H1 (cell line): ENCODE measurements around the gene TTBK1. TPM values are rescaled to one million over a fixed set of nuclear protein-coding genes. Genes with fewer than 3 reads are reported as not detected.

Experiments used
- CTCF ChIA-PET: fragments of 300-600 bp; sonication (Branson Sonifier 250); formaldehyde crosslinking; loops from one replicate; lab custom pipeline; 2021; ENCODE audit not compliant: partially characterized antibody; lab: Charles Lee
- POLR2A ChIA-PET: fragments of 300-600 bp; sonication (Branson Sonifier 250); formaldehyde crosslinking; loops from one replicate; lab custom pipeline; 2021; ENCODE audit warnings: inconsistent platforms; ENCODE audit not compliant: partially characterized antibody; lab: Charles Lee
- DNase-seq, 2 experiments: peaks; one replicate each; pipeline versions ENCODE4 v3.0.0 to v3.0.0-alpha.2; 2010 to 2022; ENCODE audit warnings: low spot score in 2 of 2, low read depth in 1 of 2, mixed read lengths in 1 of 2
- FAIRE-seq: peaks from 2 replicates; lab custom pipeline; 2011; peaks lifted over from hg19 to GRCh38; lab: Jason Lieb, UNC
- H2AFZ ChIP-seq: 2 replicates; pipeline ENCODE4 v1.8.1; 2012; ENCODE audit warnings: low read length, inconsistent platforms
- H2AK5ac ChIP-seq: 2 replicates; pipeline ENCODE4 v1.6.1; 2013; ENCODE audit warnings: low read depth, low read length
- H2BK120ac ChIP-seq: replicated peaks from 2 replicates; pipeline ENCODE3; 2013; ENCODE audit warnings: low read depth, low read length, inconsistent platforms
- H2BK12ac ChIP-seq: 2 replicates; pipeline ENCODE4 v1.6.1; 2013; ENCODE audit warnings: low read depth, low read length
- H2BK15ac ChIP-seq: 2 replicates; pipeline ENCODE4 v1.6.1; 2013; ENCODE audit warnings: low read length
- H2BK20ac ChIP-seq: 2 replicates; pipeline ENCODE4 v1.6.1; 2013; ENCODE audit warnings: low read length
- H2BK5ac ChIP-seq: 2 replicates; pipeline ENCODE4 v1.6.1; 2013; ENCODE audit warnings: low read depth, low read length
- H3K14ac ChIP-seq: 2 replicates; pipeline ENCODE4 v1.6.1; 2013; ENCODE audit warnings: inconsistent platforms; ENCODE audit not compliant: insufficient read length
- H3K18ac ChIP-seq: 2 replicates; pipeline ENCODE4 v1.6.1; 2013; ENCODE audit warnings: low read length; ENCODE audit errors: extremely low read depth
- H3K23ac ChIP-seq: 2 replicates; pipeline ENCODE4 v1.6.1; 2013; ENCODE audit warnings: inconsistent platforms; ENCODE audit not compliant: insufficient read length
- H3K23me2 ChIP-seq: 2 replicates; pipeline ENCODE4 v1.6.1; 2013; ENCODE audit warnings: low read depth, low read length
- H3K27ac ChIP-seq: 2 replicates; pipeline ENCODE4 v1.6.1; 2011; ENCODE audit warnings: low read depth, low read length, inconsistent platforms
- H3K27me3 ChIP-seq, 4 experiments: replicated peaks in 1 of 4; 1 replicate in 1 of 4; 2 replicates in 3 of 4; pipeline versions ENCODE4 v1.6.1 to v1.8.1; 2011 to 2013; ENCODE audit warnings: low read length in 3 of 4, mild to moderate bottlenecking in 3 of 4, inconsistent platforms in 2 of 4, mixed read lengths in 2 of 4, moderate library complexity in 1 of 4; ENCODE audit not compliant: control insufficient read depth in 3 of 4, insufficient read depth in 3 of 4; ENCODE audit errors: extremely low read depth in 1 of 4
- H3K36me3 ChIP-seq, 4 experiments: 2 replicates each; pipeline versions ENCODE4 v1.6.1 to v1.8.1; 2011 to 2013; ENCODE audit warnings: mild to moderate bottlenecking in 4 of 4, low read length in 3 of 4, moderate library complexity in 2 of 4, control low read depth in 1 of 4, inconsistent platforms in 1 of 4; ENCODE audit not compliant: insufficient read depth in 4 of 4, control insufficient read depth in 2 of 4
- H3K4ac ChIP-seq: replicated peaks from 2 replicates; pipeline ENCODE3; 2013; ENCODE audit warnings: low read length, low read depth, mixed read lengths, inconsistent platforms; ENCODE audit not compliant: insufficient read length
- H3K4me1 ChIP-seq, 4 experiments: replicated peaks in 1 of 4; 1 replicate in 1 of 4; 2 replicates in 3 of 4; pipeline versions ENCODE4 v1.6.1 to v1.8.1; 2011 to 2013; ENCODE audit warnings: low read length in 3 of 4, inconsistent platforms in 2 of 4, mixed read lengths in 1 of 4; ENCODE audit not compliant: insufficient read depth in 4 of 4, control insufficient read depth in 3 of 4
- H3K4me2 ChIP-seq, 2 experiments: 2 replicates each; pipeline versions ENCODE4 v1.6.1 to v1.8.1; 2011 to 2013; ENCODE audit warnings: low read depth in 2 of 2, low read length in 2 of 2, control low read depth in 1 of 2, inconsistent platforms in 1 of 2, mild to moderate bottlenecking in 1 of 2; ENCODE audit not compliant: insufficient read depth in 1 of 2
- H3K4me3 ChIP-seq, 4 experiments: fragments of 200-600, 300-600 bp in 1 of 4; sonication (generic), shearing (Covaris generic), sonication (Bioruptor Twin) in 1 of 4; 2 replicates each; pipeline versions ENCODE4 v1.5.1 to v1.8.1; 2011 to 2016; ENCODE audit warnings: low read length in 4 of 4, low read depth in 3 of 4, control low read depth in 2 of 4, inconsistent platforms in 2 of 4, mild to moderate bottlenecking in 2 of 4, mixed read lengths in 1 of 4, moderate library complexity in 1 of 4; ENCODE audit not compliant: insufficient read depth in 2 of 4; ENCODE audit errors: extremely low read depth in 1 of 4
- H3K56ac ChIP-seq: replicated peaks from 2 replicates; pipeline ENCODE3; 2013; ENCODE audit warnings: low read depth, mild to moderate bottlenecking, mixed read lengths, low read length, inconsistent platforms; ENCODE audit not compliant: insufficient read length
- H3K79me1 ChIP-seq: 2 replicates; pipeline ENCODE4 v1.6.1; 2013; ENCODE audit warnings: low read depth, low read length, control low read depth
- H3K79me2 ChIP-seq, 2 experiments: 2 replicates each; pipeline versions ENCODE4 v1.6.1 to v1.8.1; 2012 to 2013; ENCODE audit warnings: low read length in 2 of 2, mild to moderate bottlenecking in 2 of 2, inconsistent platforms in 1 of 2; ENCODE audit not compliant: insufficient read depth in 2 of 2, control insufficient read depth in 1 of 2
- H3K9ac ChIP-seq, 4 experiments: replicated peaks in 1 of 4; 1 replicate in 1 of 4; 2 replicates in 3 of 4; pipeline versions ENCODE4 v1.6.1 to v1.8.1; 2011 to 2013; ENCODE audit warnings: low read depth in 3 of 4, low read length in 3 of 4, control low read depth in 2 of 4, mild to moderate bottlenecking in 2 of 4, moderate library complexity in 2 of 4, inconsistent platforms in 1 of 4; ENCODE audit errors: extremely low read depth in 1 of 4
- H3K9me3 ChIP-seq, 2 experiments: 2 replicates each; pipeline versions ENCODE4 v1.6.1 to v1.8.1; 2012 to 2013; ENCODE audit warnings: mild to moderate bottlenecking in 2 of 2, moderate library complexity in 2 of 2, control low read depth in 1 of 2, inconsistent platforms in 1 of 2, low read depth in 1 of 2, low read length in 1 of 2, mixed read lengths in 1 of 2; ENCODE audit not compliant: insufficient read depth in 2 of 2
- H4K20me1 ChIP-seq, 2 experiments: replicated peaks in 1 of 2; 2 replicates each; pipeline versions ENCODE3 to v1.8.1; 2011 to 2013; ENCODE audit warnings: inconsistent platforms in 2 of 2, low read length in 2 of 2, mild to moderate bottlenecking in 1 of 2; ENCODE audit not compliant: insufficient read depth in 2 of 2, control insufficient read depth in 1 of 2
- H4K5ac ChIP-seq: 2 replicates; pipeline ENCODE4 v1.6.1; 2013; ENCODE audit warnings: low read length, low read depth, mixed read lengths, inconsistent platforms; ENCODE audit not compliant: insufficient read length
- H4K8ac ChIP-seq: 2 replicates; pipeline ENCODE4 v1.8.0; 2013; ENCODE audit warnings: mild to moderate bottlenecking, moderate library complexity, low read length, inconsistent platforms; ENCODE audit not compliant: insufficient read depth; ENCODE audit errors: extremely low read depth
- H4K91ac ChIP-seq: replicated peaks from 2 replicates; pipeline ENCODE3; 2013; ENCODE audit warnings: low read length, mixed read lengths, inconsistent platforms; ENCODE audit not compliant: insufficient read length
- ATF2 ChIP-seq: IDR thresholded peaks from 2 replicates; pipeline ENCODE4 v1.6.1; 2012; ENCODE audit warnings: low read length, inconsistent platforms
- CEBPB ChIP-seq: IDR thresholded peaks from 2 replicates; pipeline ENCODE4 v1.6.1; 2012; ENCODE audit warnings: low read depth, low read length
- CHD2 ChIP-seq: IDR thresholded peaks from 2 replicates; pipeline ENCODE4 v1.6.1; 2012; ENCODE audit warnings: low read length, improper control_type of control experiment
- CREB1 ChIP-seq: IDR thresholded peaks from 2 replicates; pipeline ENCODE4 v1.6.1; 2012; ENCODE audit warnings: inconsistent platforms
- EP300 ChIP-seq, 2 experiments: IDR thresholded peaks; 1 replicate in 1 of 2; 2 replicates in 1 of 2; pipeline ENCODE4 v1.6.1; 2011 to 2012; ENCODE audit warnings: low read depth in 2 of 2, low read length in 2 of 2, mild to moderate bottlenecking in 2 of 2, borderline replicate concordance in 1 of 2, inconsistent platforms in 1 of 2, moderate library complexity in 1 of 2
- HDAC6 ChIP-seq: IDR thresholded peaks from one replicate; pipeline ENCODE4 v1.7.1; 2012; ENCODE audit warnings: low read depth, mild to moderate bottlenecking, inconsistent platforms, low read length, moderate library complexity
- JUND ChIP-seq: IDR thresholded peaks from 2 replicates; pipeline ENCODE4 v1.6.1; 2011; ENCODE audit warnings: mild to moderate bottlenecking, improper control_type of control experiment, low read length
- NRF1 ChIP-seq: IDR thresholded peaks from 2 replicates; pipeline ENCODE4 v1.6.1; 2011; ENCODE audit warnings: mild to moderate bottlenecking, low read depth, low read length, improper control_type of control experiment
- POLR2A ChIP-seq, 2 experiments: IDR thresholded peaks; 1 replicate in 1 of 2; 2 replicates in 1 of 2; pipeline ENCODE4 v1.6.1; 2011; ENCODE audit warnings: low read depth in 2 of 2, low read length in 2 of 2, mild to moderate bottlenecking in 2 of 2; ENCODE audit errors: control extremely low read depth in 1 of 2
- SIN3A ChIP-seq, 2 experiments: IDR thresholded peaks in 1 of 2; conservative IDR thresholded peaks in 1 of 2; 2 replicates each; pipeline ENCODE4 v1.6.1; 2011 to 2012; ENCODE audit warnings: low read length in 2 of 2, improper control_type of control experiment in 1 of 2, low read depth in 1 of 2, mild to moderate bottlenecking in 1 of 2
- SRF ChIP-seq: IDR thresholded peaks from 2 replicates; pipeline ENCODE4 v1.6.1; 2011; ENCODE audit warnings: mild to moderate bottlenecking, low read depth, low read length, moderate library complexity
- TAF7 ChIP-seq: optimal IDR thresholded peaks from 2 replicates; pipeline ENCODE3; 2011; ENCODE audit warnings: low read depth, mild to moderate bottlenecking, inconsistent platforms, low read length, moderate library complexity, borderline replicate concordance
- TBP ChIP-seq: IDR thresholded peaks from 2 replicates; pipeline ENCODE4 v1.6.1; 2011; ENCODE audit warnings: low read depth, low read length, improper control_type of control experiment
- WGBS, 2 experiments: shearing (Covaris generic) in 1 of 2; methylation state at CpG; one replicate each; pipeline versions ENCODE4 v1.1.6 to v1.1.7; 2013 to 2015; ENCODE audit warnings: low lambda C conversion rate in 2 of 2, mixed read lengths in 2 of 2, inconsistent platforms in 1 of 2, low coverage in 1 of 2, missing lambda C conversion rate in 1 of 2; ENCODE audit not compliant: insufficient replicate concordance in 2 of 2, insufficient coverage in 1 of 2, insufficient read length in 1 of 2; ENCODE audit errors: extremely low coverage in 1 of 2, missing lambda C conversion rate in 1 of 2; 5-methylcytosine and 5-hydroxymethylcytosine counted together
- polyA plus RNA-seq, 7 experiments: library from polyadenylated mRNA; depleted of rRNA in 3 of 7; stranded (reverse) in 5 of 7; unstranded in 2 of 7; fragments of >200 nt in 5 of 7; fragments of 200-250 nt in 2 of 7; gene quantifications; 1 replicate in 5 of 7; 2 replicates in 1 of 7; 4 replicates in 1 of 7; pipeline versions ENCODE4 v1.2.1 to v1.2.3, GENCODE V29; 2011 to 2013; ENCODE audit warnings: missing spikeins in 2 of 7, mixed read lengths in 2 of 7
- total RNA-seq: library from RNA; stranded (reverse); fragmentation: NEBNext Ultra II Directional; extraction: Animal tissue kit (Norgen Biotek cat#: 25700); gene quantifications from 2 replicates; pipeline ENCODE4 v1.2.1, GENCODE V29; 2021

The TTBK1 gene
- total and polyA plus RNA-seq, 2 of the 8 experiments (the other 6 are each of a cell fraction or from before 2014, with no cell fraction given): 0.53 to 1.6 TPM

- H2AFZ ChIP-seq: no peak overlapping the region
- H2BK20ac ChIP-seq: no peak overlapping the region
- no peak overlapping the region for H4K8ac ChIP-seq
- no peak overlapping the region for H3K4me2 ChIP-seq
- H3K9ac ChIP-seq: no peak overlapping the region
- POLR2A ChIA-PET: interaction anchor here (0.8 to 1.3 kb wide), 3 partner anchors 11 to 32 kb away, joined by 3 to 6 read pairs (median 3); no protein-coding TSS in a partner anchor
- no peak overlapping the region for H2BK120ac ChIP-seq
- no peak for FAIRE-seq
- H2BK5ac ChIP-seq: no peak overlapping the region
- no peak overlapping the region for H3K27ac ChIP-seq
- peaks cover 3% of the 10 kb centered on the region for H3K23me2 ChIP-seq
- no peak overlapping the region for H3K56ac ChIP-seq
- H3K9me3 ChIP-seq: no peaks in the 10 kb centered on the region
- H3K79me2 ChIP-seq: no peaks in the 10 kb centered on the region
- no peak for DNase-seq
- no peak overlapping the region for H4K91ac ChIP-seq
- no peak overlapping the region for H3K14ac ChIP-seq
- no peak overlapping the region for H4K5ac ChIP-seq
- H3K4ac ChIP-seq: no peak overlapping the region
- no peaks in the 10 kb centered on the region for H3K36me3 ChIP-seq
- no peak overlapping the region for H2AK5ac ChIP-seq
- H3K79me1 ChIP-seq: no peaks in the 10 kb centered on the region
- no peak overlapping the region for H3K23ac ChIP-seq
- no peak overlapping the region for H3K18ac ChIP-seq
- no peak overlapping the region for H2BK15ac ChIP-seq
- H2BK12ac ChIP-seq: no peak overlapping the region
- CTCF ChIA-PET: interaction anchor here (0.6 to 4.3 kb wide), 20 partner anchors 9 to 379 kb away, joined by 3 to 18 read pairs (median 4); partner anchors contain the start of genes DNPH1, POLR1C and YIPF3
- 78% methylated on average over 1 of the region's 1 CpG; no CpG with 5 or more reads in 1 of the 2 experiments for WGBS, 2 experiments
- H3K4me3 ChIP-seq: no peak overlapping the region
- no peaks in the 10 kb centered on the region for H3K27me3 ChIP-seq
- H4K20me1 ChIP-seq: no peaks in the 10 kb centered on the region
- H3K4me1 ChIP-seq: peaks cover 0 to 7% (median 4%) of the 10 kb centered on the region in 4 experiments; a peak in 4 of 7 replicates
- no peak for TF ChIP-seq TBP
- TF ChIP-seq CHD2: no peak
- TF ChIP-seq TAF7: no peak
- TF ChIP-seq JUND: no peak
- TF ChIP-seq HDAC6: no peak
- no peak for TF ChIP-seq CEBPB
- TF ChIP-seq CREB1: no peak
- no peak for TF ChIP-seq ATF2
- TF ChIP-seq POLR2A (IDR thresholded peaks at IDR 0.05; ENCODE audit: control extremely low read depth in 1 of 2, low read depth in 2 of 2, low read length in 2 of 2): no peak
- no peak for TF ChIP-seq NRF1
- no peak for TF ChIP-seq EP300 (IDR thresholded peaks at IDR 0.05; ENCODE audit: borderline replicate concordance in 1 of 2, low read depth in 2 of 2, low read length in 2 of 2)
- no peak for TF ChIP-seq SIN3A (conservative IDR thresholded peaks at IDR 0.05 in 1 of 2, IDR thresholded peaks at IDR 0.05 in 1 of 2; ENCODE audit: low read depth in 1 of 2, low read length in 2 of 2)
- no peak for TF ChIP-seq SRF
Observed at GRCh38 chr6:43313813-43314212, 70.5 kb downstream of the TTBK1 start.
